Sigmoid colon (tissue), 3 donors: ENCODE measurements around the gene KDM6A.

Experiments
- POLR2A ChIP-seq, 2 donors: fragments of 450-650 bp; IDR thresholded peaks; one replicate each; pipeline ENCODE4 v1.6.1; 2016; ENCODE audit warnings: antibody characterized with exemption in 2 of 2, mild to moderate bottlenecking in 2 of 2, moderate library complexity in 2 of 2
- TF ChIP-seq, protein P1 (sequence below), 4 experiments: fragments of 450-650 bp in 3 of 4; fragments of 200-600 bp in 1 of 4; IDR thresholded peaks; one replicate each; pipeline ENCODE4 v1.5.1; 2016 to 2019; ENCODE audit warnings: antibody characterized with exemption in 4 of 4, mild to moderate bottlenecking in 3 of 4, moderate library complexity in 2 of 4

DNA sequence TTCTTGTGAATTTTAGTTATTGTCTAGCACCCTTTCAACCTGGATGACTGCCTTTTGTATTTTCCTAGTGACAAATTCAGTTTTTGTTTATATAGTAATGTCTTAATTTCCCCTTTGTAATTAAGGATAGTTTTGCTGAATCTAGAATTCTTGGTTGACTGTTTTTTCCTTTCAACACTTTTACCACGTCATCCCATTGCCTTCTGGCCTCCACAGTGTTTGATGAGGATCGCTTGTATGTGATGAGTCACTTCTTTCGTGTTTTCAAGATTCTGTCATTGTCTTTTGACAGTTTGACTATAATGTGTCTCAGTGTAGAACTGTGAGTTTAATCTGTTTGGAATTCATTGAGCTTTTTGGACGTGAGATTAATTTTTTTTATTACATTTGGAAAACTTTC is 30.1 kb downstream of the KDM6A start:
- no peak for TF ChIP-seq POLR2A (IDR thresholded peaks at IDR 0.05)
- TF ChIP-seq, protein P1, sequence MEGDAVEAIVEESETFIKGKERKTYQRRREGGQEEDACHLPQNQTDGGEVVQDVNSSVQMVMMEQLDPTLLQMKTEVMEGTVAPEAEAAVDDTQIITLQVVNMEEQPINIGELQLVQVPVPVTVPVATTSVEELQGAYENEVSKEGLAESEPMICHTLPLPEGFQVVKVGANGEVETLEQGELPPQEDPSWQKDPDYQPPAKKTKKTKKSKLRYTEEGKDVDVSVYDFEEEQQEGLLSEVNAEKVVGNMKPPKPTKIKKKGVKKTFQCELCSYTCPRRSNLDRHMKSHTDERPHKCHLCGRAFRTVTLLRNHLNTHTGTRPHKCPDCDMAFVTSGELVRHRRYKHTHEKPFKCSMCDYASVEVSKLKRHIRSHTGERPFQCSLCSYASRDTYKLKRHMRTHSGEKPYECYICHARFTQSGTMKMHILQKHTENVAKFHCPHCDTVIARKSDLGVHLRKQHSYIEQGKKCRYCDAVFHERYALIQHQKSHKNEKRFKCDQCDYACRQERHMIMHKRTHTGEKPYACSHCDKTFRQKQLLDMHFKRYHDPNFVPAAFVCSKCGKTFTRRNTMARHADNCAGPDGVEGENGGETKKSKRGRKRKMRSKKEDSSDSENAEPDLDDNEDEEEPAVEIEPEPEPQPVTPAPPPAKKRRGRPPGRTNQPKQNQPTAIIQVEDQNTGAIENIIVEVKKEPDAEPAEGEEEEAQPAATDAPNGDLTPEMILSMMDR (IDR thresholded peaks at IDR 0.05), result no peak
